GM19463 (cell line): ENCODE measurements around the gene SDHA.
"Not testable (repeated sequence)": the region's sequence is repeated elsewhere in the genome, so short reads cannot be mapped to it uniquely, and the experiment has no call there.

Source experiments
- ATAC-seq: cut with Tn5 transposase; IDR thresholded peaks from one replicate; pipeline ENCODE4 v1.9.1; 2021; ENCODE audit warnings: mild to moderate bottlenecking, moderate library complexity; ENCODE audit not compliant: unreplicated experiment

SDHA gene

DNA sequence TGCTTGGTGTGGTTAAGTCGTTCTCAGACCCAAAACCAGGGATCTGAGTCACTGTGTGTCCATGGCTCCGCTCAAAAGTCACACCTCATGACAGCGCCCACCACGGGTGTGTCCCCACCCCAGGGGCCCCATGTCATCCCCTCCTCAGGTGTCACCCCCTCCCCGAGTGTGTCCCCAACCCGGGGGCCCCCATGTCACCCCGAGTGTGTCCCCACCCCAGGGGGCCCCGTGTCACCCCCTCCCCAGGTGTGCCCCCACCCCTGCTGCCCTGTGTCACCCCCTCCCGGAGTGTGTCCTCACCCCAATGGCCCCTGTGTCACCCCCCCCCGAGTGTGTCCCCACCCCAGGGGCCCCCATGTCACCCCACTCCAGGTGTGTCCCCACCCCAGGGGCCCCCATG lies 21.8 kb upstream of the SDHA start:
- no peak for ATAC-seq

DNA sequence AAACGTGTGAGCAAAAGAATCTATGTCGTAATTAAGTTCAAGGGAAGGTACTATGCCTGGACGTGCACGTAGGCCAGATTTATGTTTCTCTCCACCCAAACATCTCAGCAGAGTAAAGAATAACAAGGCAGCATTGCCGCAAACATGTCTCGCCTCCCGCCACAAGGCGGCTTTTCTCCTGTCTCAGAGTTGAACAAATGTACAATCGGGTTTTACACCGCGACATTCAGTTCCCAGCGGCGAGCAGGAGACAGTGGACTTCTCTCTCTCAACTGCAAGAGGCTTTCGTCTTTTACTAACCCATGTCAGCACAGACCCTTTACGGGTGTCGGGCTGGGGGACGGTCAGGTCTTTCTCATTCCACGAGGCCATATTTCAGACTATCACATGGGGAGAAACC lies 21.1 kb upstream of the SDHA start:
- ATAC-seq, result not testable (repeated sequence)

DNA sequence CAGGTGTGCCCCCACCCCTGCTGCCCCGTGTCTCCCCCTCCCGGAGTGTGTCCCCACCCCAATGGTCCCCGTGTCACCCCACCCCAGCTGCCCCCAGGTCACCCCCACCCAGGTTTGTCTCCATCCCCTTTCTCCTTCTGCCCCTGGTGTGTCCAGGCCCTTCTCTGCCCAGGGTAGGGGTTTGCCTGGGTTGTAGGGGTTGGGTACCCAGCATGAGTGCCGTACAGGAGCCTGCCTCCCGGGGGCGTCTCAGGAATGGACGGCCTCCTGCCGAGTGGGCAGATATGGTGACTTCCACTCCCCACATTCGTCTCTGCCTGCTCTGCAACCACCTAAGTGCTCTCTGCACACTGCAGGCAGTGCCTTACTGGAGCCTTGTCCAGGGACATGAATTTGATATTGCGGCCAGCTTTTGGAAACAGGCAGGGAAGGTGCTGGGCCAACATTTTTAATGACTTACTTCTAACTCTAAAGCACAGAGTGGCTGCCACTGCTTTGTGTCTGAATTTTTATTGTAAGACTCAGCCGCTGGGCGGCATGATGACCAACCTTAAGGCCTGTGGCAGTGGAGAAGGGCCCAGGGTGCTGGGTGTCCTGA lies 20.1 kb upstream of the SDHA start:
- no peak for ATAC-seq

DNA sequence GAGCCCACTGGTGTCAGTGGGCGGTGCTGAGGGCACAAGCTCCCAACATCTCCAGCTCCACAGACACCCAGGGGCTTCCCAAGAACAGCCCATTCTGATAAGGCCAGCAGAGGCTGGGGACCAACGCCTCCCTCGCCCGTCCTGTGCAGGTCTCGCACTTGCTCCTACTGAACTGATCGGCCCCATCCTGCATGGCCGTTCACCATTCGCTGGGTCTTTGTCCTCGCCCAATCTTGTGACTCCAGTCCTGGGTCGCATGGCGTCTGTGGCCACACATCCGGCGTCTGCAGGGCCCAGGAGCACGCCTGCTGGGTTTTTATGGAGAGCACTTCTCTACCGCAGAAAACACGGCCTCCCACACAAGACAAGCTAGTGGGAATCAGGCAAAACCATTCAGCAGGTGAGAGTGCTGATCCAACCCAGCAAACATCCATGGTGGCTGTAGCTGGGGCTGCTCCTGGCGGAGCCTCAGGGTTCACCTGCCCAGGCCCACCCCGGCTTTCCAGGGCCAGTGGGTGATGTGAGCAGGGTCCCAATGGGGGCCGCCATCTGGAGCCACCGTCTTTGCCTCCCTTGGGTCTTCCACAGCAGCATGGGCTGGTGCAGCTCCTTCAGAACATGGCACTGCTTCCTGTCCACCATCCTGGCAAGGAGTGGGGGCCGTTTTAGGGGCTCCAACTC lies 19.5 kb upstream of the SDHA start:
- ATAC-seq, result no peak

DNA sequence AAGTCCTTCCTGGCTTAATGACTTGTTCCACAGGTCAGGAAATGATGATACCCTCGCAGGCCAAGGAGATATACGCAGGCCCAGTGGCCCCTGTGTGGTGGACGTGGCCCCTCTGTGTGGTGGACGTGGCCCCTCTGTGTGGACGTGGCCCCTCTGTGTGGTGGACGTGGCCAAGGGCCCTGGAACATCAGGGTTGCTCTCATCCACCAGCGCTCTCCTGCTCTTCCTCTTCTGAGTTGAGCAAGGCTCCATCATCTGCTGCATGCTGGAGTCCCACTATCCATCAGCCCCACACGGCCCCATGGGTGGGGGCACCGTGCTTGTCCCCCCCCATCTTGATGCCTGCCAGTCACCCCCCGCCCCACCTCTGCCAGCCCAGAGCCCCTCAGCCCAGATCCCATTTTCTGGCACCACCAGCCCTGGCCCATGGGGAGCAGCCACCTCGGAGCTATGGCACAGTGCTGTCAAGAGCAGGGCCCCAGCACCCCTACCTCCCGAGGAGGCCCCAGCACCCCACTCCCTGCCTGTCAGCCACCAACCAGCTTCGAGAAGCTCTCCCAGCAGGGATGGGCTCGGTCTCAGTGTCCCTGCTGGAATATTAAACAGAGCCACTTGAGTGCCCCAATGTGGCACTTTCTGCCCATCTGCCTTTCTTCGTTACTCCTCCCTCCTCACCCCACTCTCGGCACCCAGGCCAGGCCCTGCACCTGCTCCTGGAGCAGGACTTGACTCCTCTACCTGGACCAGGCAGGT lies 18.7 kb upstream of the SDHA start:
- ATAC-seq, result no peak

DNA sequence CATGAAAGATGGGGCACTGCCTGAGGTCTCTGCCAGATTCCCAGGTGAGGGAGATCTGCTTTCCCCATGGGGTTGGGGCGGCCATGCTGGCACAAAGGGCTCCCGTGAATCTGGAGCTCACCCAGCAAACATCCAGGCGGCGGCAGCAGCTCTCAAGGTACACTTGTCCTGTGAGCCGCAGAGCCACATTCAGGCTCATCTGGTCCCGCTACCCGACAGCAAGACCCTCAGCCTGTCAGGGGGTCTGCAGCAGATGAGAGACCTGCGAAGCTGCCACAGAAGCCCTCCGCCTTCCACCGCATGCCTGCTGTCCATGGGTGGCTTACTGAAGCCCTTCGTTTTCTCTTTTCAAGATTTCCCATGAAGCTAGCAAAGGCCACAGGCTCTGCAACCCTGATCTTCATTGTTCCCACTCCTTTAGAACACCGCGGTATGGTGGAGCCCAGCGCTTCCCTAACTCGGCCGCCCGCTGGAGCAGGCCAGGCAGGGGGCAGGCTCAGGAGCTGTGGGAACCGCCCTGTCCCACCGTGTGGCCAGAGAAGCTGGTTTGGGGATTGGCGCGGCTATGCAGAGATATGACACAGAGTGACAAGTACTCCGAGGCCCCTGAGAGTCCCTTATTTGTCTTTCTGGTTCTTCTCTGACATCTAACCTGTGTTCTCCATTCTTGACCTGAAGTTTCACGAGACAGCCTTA lies 18.0 kb upstream of the SDHA start:
- no peak for ATAC-seq

DNA sequence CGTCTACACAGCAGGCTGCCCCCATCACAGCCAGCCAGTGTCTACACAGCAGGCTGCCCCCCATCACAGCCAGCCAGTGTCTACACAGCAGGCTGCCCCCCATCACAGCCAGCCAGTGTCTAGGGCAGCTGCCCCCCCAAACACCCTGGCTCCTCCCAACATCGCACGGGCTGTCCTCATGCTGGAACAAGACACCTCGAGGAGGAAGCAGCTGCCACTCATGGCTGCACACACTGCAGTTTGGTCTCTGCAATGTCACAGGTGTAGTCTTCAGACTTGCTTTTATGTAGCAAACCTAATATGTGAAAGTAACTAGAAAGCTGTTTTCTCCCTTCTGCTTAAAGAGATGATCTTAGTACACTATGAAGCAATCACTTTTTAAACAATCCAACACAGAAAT lies 17.1 kb upstream of the SDHA start:
- no peak for ATAC-seq

DNA sequence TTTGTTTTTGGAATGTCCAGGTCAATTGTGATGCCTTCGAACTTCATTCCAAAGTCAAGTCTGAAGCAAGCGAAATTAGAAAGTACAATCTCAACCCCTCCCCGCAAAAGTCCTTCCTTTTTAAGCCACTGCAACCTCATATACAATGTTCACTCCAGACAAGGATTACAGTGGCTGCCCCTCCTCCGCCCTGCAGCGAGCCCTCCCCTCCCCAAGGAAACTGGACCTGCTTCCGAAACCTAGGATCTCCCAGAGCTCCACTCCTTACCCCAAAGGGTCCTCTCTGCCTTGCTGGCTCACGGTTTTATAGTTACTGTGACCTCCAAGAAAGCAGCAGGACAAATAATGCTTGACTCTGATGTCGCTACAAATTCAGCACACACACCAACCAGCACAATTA lies 16.4 kb upstream of the SDHA start:
- no peak for ATAC-seq

DNA sequence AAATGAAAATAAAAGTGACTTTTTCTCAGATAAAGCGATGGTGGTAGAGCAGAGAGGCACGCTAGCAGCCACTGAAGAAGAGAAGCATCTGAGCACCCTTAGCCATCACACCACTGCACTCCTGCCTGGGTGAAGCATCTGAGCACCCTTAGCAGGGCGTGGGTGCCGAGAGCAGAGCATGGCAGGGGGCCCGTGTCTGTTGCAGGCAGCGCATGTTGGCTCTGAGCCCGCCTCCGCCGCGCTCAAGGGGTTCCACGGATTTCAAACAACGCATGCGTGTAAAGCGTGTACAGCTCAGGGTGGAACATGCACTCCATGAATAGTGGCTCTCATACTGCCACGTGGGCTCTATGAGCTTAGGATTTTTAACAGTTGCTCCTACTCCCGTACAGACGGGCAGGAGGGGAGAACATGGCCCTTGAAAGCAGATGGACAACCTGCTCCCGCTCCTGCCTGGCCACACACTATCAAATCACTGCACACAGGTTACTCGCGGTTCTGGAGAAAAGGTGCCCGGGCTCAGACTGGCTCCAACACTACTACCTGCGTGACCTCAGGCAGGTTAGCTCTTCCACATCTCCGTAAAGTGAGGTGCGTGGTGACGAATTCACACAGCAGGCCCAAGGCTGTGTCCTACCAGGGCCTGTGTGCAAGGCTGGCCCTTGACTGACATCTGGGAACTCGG lies 14.7 kb upstream of the SDHA start:
- no peak for ATAC-seq

DNA sequence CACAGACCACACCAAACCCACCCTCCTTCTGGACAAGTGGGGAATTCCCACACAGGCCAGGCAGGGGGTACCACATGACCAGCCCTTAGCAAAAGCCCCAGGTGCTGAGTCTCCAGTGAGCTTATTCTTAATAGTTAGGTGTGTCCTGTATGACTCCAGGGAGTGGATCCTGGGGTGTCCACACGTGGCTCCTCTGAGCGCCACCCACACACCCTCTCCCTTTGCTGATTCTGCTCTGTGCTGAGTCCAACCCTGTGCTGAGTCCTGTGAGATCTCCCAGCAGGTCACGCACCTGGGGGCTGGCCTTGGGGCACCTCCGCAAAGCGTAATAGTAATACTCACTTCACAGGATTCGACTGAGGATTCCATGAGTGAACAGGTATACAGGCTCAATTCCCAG lies 14.1 kb upstream of the SDHA start:
- ATAC-seq, result no peak

DNA sequence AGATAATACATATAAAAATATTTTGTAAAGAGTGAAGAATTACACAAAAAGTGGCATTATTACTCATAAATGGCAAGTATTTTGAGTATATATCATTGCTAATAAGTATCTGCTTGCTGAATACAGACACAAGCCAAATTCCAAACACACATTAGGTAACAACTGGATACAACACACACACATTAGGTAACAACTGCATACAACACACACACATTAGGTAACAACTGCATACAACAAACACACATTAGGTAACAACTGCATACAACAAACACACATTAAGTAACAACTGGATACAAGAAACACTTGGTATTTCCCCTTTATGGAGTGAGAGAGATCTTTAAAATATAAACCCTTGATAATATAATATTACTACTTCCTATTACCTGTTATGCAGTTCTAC lies 13.7 kb upstream of the SDHA start:
- ATAC-seq, result no peak

DNA sequence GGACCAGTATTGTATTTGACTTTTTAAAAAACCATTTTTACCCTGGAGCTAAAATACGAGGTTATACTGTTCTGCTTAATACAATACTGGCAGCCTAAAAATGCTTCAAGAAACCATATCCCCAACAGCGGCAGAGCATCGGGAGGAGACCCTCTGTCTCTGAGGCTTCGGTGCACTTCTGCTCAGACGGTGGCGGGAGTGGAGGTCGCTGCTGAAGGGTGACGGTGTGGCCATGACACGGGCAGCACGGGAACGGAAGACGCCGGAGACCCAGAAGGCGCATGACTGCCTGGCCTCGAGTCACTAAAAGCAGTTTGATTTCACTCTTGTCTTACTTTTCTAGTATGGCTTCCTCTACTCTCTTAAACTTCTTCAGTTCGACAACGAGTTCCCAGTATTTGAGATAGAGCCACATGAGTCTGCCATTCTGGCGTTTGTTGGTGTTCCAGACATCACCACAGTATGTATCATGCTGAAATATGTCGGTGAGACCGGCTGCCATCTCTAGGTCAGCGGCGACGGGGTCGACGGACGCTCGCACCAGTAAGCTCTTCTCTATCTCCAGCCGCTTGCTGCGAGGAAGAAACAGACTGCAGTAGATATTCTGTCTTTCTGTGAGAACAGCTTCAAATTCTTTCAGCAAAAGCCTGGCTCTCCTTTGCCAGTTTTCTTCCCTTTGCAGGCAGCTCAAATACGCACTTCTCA lies 13.0 kb upstream of the SDHA start:
- ATAC-seq, result no peak

DNA sequence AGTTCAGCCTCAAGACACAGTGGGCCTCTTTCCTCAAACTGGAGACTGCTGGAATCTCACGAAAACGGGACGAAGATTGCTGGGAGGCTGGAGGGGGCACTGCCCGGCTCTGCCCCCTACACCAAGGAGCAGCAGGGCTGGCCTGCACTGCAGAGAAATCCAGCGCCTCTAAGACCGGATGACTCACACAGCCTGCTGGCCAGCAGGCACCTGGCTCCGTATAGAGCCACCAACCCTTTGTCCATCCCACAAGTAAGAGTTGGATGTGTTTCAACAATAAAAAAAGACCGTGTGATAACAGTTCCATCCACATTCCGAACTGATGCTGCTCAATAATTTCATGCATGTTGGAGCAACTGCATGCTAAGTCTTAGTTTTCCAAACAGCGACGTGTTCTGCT lies 11.7 kb upstream of the SDHA start:
- ATAC-seq, result no peak

DNA sequence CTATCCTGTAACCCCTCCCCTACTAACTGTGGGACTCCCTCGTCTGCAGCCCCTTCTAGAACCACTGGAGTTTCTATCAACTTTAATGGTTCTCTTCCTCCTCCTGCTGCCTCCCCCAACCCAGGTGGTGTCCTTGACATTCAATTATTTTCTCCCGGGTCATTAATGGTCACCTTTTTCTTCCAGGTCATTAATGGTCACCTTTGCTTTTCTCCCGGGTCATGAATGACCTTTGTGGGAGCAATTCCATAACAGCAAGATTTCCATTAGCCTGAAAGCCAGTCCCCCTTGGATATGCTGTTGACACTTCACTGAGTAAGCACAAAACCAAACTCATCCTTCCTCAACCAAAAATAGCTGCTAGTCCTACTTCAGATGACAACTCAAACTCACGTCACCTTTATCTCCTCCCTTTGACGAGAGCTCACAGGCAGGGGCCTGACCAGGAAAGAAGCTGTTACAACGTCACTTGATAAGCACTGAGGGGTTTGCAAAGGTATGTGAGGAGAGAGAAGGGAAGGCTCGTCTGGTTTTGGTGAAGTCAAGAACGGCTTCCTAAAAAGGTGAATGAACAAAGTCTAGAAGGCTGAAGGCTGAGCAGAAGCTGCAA lies 11.1 kb upstream of the SDHA start:
- no peak for ATAC-seq

DNA sequence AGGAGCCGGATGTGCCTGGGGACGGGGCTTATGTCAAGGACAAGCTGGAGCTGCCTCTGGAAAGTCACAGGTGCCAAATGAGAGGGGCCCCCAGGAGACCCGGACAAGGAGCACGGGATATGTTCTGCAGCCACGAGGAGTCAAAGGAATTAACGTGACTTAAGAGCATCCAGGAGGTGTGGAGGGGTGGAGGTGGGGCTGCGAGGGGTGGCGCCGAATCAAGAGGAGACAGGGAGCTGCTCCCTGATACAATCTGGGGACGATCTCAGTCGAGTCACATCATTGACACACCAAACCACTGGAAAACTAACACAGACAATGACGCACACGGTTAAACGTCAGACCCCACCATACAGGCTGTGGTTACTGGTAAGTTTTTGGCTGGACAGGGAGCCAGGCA lies 10.5 kb upstream of the SDHA start:
- ATAC-seq, result no peak

DNA sequence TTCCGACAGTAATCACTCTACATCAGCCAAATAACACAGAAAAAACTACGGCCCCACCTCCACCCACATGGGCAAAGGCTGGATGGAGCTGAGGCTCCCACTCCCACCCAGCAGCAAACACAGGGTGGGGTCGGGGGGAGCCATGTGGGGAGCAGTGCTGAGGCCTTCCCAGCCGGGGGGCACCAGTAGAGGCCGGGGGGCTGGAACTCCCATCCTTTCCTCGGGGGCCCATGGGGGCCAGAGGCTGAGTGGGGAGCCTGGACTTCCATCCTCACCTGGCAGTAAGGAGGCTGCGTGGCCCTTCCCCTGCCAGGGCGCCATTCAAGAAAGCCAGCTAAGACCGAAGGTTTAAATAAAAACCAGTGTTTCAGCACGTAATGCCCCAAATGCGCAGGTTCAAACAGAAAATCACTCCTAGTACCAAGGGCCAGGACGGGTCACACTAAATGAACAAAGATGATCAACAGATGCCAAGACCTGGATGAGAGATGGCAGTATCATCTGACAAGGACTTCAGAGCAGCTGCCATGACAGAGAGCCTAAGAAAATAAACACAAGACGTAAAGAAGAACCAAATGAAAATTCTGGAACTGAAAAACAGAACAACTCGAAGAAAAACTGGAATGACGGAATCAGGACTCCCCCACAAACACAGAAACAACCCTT lies 9.5 kb upstream of the SDHA start:
- ATAC-seq, result no peak

DNA sequence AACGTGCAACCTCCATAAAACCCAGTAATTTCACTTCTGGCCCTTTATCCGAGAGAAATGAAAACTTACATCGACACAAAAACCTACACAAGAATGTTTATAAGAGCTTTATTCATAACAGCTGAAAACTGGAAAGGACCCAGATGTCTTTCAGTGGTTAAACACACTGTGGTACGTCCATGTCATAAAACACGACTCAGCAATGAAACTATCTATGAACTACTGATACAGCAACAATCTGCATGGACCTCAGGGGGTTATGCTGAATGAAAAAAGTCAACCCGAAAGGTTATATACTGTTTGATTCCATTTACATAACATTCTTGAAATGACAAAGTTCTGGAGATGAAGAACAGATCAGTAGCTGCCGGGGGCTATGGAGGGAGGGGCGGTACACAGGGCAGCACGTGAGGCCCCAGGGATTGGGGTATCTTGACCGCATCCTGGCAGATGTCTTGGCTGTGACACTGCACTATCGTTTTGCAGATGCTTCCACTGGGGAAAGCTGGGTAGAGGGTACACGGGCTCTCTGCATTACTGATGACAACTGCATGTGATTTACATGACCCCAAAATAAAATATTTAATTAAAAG lies 4.2 kb upstream of the SDHA start:
- ATAC-seq, result no peak

DNA sequence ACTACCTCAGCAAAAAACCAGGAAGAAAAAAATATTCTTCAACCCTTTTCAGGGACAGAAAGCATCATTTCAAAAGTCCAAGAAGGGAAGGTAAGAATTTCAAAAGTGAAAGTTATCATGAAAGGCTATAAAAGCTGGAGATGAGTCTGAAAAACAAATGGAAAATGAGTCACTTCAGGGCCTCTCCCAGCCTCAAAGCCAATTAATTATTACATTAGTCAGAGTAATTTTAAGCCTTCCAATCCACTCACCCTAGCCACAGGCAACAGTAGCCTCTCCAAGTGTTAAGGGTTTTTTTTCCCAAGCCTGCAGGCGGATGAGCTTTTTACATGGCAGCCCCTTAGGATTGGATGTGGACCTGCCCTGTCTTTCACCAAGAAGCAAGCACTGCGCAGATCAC lies 2.9 kb upstream of the SDHA start:
- ATAC-seq, result not testable (repeated sequence)

DNA sequence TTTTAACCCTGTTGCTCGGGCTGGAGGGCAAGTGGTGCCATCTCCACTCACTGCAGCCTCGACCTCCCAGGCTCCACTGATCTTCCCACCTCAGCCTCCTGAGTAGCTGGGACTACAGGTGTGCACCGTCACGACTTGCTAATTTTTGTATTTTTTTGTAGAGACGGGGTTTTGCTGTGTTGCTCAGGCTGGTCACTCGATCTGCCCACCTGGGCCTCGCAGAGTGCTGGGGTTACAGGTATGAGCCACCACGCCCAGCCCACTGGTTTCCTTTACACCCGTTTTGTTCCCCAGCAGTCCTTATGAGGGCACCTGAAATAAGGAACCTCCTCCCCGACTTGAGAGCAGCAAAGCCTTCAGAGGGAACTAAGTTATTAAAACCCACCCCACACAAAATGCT lies 2.0 kb upstream of the SDHA start:
- not testable (repeated sequence) for ATAC-seq
